Measurements from ENCODE around the gene SRD5A1. TPM values are rescaled to one million over a fixed set of nuclear protein-coding genes. Genes with fewer than 3 reads are reported as not detected.

The SRD5A1 gene
- total RNA-seq, 1 donor from 2014 or later: 16.2 TPM

DNA sequence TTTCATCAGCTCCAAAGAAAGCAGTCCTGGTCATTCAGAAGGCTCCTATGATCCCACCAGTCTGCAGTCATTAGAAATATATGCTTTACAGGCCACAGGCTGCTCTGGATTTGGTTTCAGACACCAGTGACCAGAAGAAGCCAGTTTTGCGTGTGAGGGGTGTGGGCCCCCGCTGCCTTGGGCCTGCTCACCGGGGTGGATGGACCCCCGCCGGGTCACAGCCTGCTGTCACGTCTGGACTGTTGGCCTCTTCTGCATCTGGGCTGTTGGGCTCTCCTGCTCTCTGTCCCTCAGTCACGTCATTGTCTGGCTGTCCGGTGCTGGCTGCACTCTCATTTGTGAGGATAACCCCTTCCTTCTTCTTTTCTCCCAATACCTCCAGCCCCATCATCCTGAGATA is 33.5 kb upstream of the SRD5A1 start:
- Mint-ChIP-seq H3K4me3 (no peak overlapping the region), H3K9me3 (no peaks in the 10 kb centered on the region), H3K27me3 (ENCODE audit: insufficient read depth, low read depth) (peaks cover 7% of the 10 kb centered on the region), H3K36me3 (peaks cover 41% of the 10 kb centered on the region), H3K27ac (no peak overlapping the region), H3K4me1 (no peaks in the 10 kb centered on the region)
- Histone ChIP-seq H4K20me1 (ENCODE audit: low read depth) (no peaks in the 10 kb centered on the region), H3K27me3 (no peaks in the 10 kb centered on the region), H3K27ac (no peak overlapping the region), H3K36me3 (no peaks in the 10 kb centered on the region), H3K9ac (no peak overlapping the region), H3K4me1 (no peaks in the 10 kb centered on the region), H2AFZ (replicated peaks) (no peak overlapping the region), H3K4me2 (no peak overlapping the region), H3K79me2 (ENCODE audit: low read depth) (no peaks in the 10 kb centered on the region), H3F3A (ENCODE audit: low read depth) (no peaks in the 10 kb centered on the region), H3K9me3 (ENCODE audit: low read depth) (no peaks in the 10 kb centered on the region), H3K4me3 (no peak overlapping the region)
- DNase-seq (ENCODE audit: low spot score): no peak
- TF ChIP-seq EZH2phosphoT487 (IDR thresholded peaks at IDR 0.05) (no peak), EZH2 (IDR thresholded peaks at IDR 0.05) (no peak)
- TF ChIP-seq, protein P1, sequence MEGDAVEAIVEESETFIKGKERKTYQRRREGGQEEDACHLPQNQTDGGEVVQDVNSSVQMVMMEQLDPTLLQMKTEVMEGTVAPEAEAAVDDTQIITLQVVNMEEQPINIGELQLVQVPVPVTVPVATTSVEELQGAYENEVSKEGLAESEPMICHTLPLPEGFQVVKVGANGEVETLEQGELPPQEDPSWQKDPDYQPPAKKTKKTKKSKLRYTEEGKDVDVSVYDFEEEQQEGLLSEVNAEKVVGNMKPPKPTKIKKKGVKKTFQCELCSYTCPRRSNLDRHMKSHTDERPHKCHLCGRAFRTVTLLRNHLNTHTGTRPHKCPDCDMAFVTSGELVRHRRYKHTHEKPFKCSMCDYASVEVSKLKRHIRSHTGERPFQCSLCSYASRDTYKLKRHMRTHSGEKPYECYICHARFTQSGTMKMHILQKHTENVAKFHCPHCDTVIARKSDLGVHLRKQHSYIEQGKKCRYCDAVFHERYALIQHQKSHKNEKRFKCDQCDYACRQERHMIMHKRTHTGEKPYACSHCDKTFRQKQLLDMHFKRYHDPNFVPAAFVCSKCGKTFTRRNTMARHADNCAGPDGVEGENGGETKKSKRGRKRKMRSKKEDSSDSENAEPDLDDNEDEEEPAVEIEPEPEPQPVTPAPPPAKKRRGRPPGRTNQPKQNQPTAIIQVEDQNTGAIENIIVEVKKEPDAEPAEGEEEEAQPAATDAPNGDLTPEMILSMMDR (IDR thresholded peaks at IDR 0.05): no peak

DNA sequence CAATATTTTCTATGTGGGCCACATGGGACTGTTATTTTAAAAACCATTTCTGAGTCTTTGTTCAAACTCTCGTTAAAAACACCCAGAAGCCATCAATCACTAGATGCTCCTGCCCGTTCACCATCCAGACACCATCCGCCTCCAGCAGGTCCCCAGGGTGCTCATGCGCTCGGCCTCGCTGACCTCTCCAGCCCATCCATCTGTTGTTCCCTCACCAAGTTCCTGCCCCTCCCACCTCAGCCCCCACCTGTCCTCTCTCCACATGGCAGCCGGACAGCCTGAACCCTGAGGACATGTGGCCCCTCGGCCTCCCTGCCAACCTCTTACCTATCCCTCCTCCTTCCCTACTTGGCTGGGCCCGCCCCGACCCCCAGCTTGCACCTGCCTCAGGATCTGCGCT is 32.0 kb upstream of the SRD5A1 start:
- Histone ChIP-seq H2AFZ (replicated peaks) (no peak overlapping the region), H3K27me3 (no peaks in the 10 kb centered on the region), H3K9ac (no peak overlapping the region), H3K79me2 (ENCODE audit: low read depth) (no peaks in the 10 kb centered on the region), H3K27ac (no peak overlapping the region), H3K4me3 (no peak overlapping the region), H3F3A (ENCODE audit: low read depth) (no peaks in the 10 kb centered on the region), H3K36me3 (no peaks in the 10 kb centered on the region), H4K20me1 (ENCODE audit: low read depth) (no peaks in the 10 kb centered on the region), H3K4me2 (no peak overlapping the region), H3K9me3 (ENCODE audit: low read depth) (no peaks in the 10 kb centered on the region), H3K4me1 (no peaks in the 10 kb centered on the region)
- H3K9me3 Mint-ChIP-seq: no peaks in the 10 kb centered on the region
- H3K27me3 Mint-ChIP-seq (ENCODE audit: insufficient read depth, low read depth): peaks cover 7% of the 10 kb centered on the region
- TF ChIP-seq EZH2phosphoT487 (IDR thresholded peaks at IDR 0.05): no peak
- TF ChIP-seq EZH2 (IDR thresholded peaks at IDR 0.05): no peak
- TF ChIP-seq, protein P1 (IDR thresholded peaks at IDR 0.05): no peak
- H3K27ac Mint-ChIP-seq: no peak overlapping the region
- no peak overlapping the region for H3K4me3 Mint-ChIP-seq
- H3K4me1 Mint-ChIP-seq: no peaks in the 10 kb centered on the region
- peaks cover 47% of the 10 kb centered on the region for H3K36me3 Mint-ChIP-seq
- no peak for DNase-seq (ENCODE audit: low spot score)

DNA sequence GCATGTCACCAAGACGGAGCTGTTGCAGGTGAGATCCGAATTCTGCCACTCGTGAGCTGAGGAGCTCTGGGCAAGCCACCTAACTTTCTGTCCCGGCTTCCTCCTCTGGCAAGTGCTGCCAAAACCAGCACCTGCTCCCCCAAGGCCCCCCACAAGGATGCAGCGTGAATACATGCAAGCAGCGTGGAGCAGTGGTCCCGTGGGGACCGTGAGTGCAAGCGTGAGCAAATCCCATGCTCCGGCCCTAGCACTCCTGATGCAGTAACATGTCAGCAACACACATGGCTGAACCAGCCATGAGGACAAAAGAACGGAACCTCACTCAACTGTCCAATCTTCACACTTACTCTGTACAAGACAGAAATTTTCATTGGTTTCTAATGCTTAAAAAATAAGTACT is 31.4 kb upstream of the SRD5A1 start:
- no peak overlapping the region for H3K9ac ChIP-seq
- Mint-ChIP-seq H3K4me1 (no peaks in the 10 kb centered on the region), H3K27me3 (ENCODE audit: insufficient read depth, low read depth) (peaks cover 7% of the 10 kb centered on the region), H3K27ac (no peak overlapping the region), H3K4me3 (no peak overlapping the region), H3K36me3 (peaks cover 43% of the 10 kb centered on the region), H3K9me3 (no peaks in the 10 kb centered on the region)
- H3K36me3 ChIP-seq: no peaks in the 10 kb centered on the region
- no peak overlapping the region for H2AFZ ChIP-seq (replicated peaks)
- no peak overlapping the region for H3K27ac ChIP-seq
- no peak overlapping the region for H3K4me2 ChIP-seq
- TF ChIP-seq EZH2phosphoT487 (IDR thresholded peaks at IDR 0.05): no peak
- TF ChIP-seq, protein P1 (IDR thresholded peaks at IDR 0.05): no peak
- TF ChIP-seq EZH2 (IDR thresholded peaks at IDR 0.05): no peak
- DNase-seq (ENCODE audit: low spot score): no peak
- H3K79me2 ChIP-seq (ENCODE audit: low read depth): no peaks in the 10 kb centered on the region
- no peaks in the 10 kb centered on the region for H3K9me3 ChIP-seq (ENCODE audit: low read depth)
- H3F3A ChIP-seq (ENCODE audit: low read depth): no peaks in the 10 kb centered on the region
- no peaks in the 10 kb centered on the region for H3K27me3 ChIP-seq
- H3K4me1 ChIP-seq: no peaks in the 10 kb centered on the region
- H3K4me3 ChIP-seq: no peak overlapping the region
- H4K20me1 ChIP-seq (ENCODE audit: low read depth): no peaks in the 10 kb centered on the region

Measured in neural progenitor cell (in vitro differentiated cells).